HG03439 (cell line): ENCODE measurements around the gene RARB.

Experiments
- ATAC-seq: cut with Tn5 transposase; IDR thresholded peaks from one replicate; pipeline ENCODE4 v1.9.1; 2021; ENCODE audit warnings: mild to moderate bottlenecking, moderate library complexity; ENCODE audit not compliant: unreplicated experiment

RARB gene

GRCh38 chr3:25447285-25447684 lies 19.2 kb downstream of the RARB start:
- ATAC-seq, result no peak

- no peak for ATAC-seq
Measured at GRCh38 chr3:25447925-25448324, 19.9 kb downstream of the RARB start.

DNA sequence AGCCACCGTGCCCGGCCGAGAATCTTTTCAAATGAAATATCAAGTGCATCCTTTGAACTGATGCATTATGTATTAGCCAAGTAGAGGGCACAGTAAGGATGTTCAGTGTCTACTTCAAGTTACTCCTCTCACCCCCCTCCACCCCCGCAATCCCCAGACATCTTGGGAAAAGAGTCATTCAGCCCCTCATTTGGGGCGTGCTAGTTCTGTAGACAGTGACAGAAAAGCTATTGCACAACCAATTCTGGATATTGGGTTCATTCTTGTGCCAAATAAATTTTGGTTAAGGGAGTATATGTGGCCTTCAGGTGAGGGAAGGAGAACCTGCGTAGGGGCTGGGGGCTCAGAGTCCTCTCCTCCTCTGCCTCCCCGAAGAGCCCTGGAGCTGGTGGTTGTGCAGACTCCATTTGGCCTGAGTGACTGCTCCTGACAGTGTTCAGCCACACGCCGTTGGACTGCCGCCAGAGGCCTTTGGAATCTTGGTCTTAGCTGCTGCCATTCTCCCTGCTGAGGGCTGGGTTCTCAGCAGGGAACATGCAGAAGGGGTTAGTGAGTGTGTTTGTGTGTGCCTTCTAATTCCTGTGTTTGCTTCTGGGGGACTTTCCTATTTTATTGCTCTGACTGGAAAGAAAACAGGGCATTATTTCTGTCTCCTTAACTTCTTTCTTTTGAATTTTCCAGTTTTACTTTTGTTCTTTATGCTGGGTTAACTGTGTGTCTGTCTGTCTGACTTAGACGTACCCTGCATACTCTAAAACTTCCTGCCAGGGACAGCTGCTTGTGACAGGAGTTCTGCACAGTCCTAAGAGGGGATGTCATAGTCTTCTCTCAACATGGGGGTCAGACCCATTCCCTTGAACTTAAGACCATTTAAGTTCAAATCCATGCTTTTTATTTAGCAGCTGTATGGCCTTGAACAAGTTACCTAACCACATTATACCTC lies 21.0 kb downstream of the RARB start:
- ATAC-seq, result no peak

GRCh38 chr3:25449857-25450256 lies 21.8 kb downstream of the RARB start:
- ATAC-seq, result no peak

- no peak for ATAC-seq
Measured at GRCh38 chr3:25452192-25452591, 24.1 kb downstream of the RARB start.

GRCh38 chr3:25452740-25453139 lies 24.7 kb downstream of the RARB start:
- ATAC-seq, result no peak

- ATAC-seq, result no peak
Measured at GRCh38 chr3:25453619-25454004, 25.5 kb downstream of the RARB start.

DNA sequence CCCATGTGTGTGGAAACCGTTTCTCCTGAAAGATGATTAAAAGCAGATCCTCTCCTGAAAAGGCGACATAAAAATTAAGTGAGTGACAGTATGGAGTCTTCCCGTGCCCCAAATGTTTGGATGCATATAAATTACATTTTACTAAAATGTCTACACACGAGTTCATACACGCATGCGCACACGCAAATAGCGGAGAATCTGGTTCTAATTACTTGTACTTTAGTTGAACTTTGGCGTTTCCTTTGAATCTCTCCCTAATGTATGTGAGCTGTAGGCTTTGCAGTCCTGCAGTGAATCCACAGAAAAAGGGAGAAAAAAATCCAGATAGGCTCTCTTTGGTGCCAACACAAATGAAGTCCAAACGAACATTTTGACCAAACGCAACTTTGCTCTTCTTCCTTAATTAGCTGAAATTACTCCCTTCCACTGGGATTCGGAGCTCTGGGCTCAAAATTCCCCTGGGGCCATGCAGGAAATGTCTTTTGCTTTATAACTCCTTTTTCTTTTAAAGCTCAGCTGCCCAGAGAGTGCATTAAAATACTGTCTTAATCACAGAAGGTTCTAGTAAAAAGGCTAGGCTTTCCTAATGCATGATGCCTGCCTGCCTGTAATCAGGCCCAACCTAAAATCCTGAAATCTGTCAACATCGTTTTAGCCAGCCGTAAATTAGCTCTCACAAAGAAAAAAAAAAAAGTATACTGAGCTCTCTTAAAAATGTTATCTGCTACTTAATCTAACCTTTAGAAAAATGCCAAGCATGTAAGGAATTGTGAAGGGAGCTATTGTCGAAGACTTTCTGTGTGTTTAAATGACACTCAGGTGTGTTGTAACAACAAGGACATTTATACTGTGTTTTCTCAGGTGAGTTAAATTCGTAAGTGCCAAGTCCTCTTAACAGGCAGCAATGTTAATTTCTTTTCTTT lies 26.2 kb downstream of the RARB start:
- no peak for ATAC-seq

- ATAC-seq, result no peak
Measured at GRCh38 chr3:25455441-25456132, 27.5 kb downstream of the RARB start.

GRCh38 chr3:25456723-25457670 lies 28.9 kb downstream of the RARB start:
- ATAC-seq, result no peak

DNA sequence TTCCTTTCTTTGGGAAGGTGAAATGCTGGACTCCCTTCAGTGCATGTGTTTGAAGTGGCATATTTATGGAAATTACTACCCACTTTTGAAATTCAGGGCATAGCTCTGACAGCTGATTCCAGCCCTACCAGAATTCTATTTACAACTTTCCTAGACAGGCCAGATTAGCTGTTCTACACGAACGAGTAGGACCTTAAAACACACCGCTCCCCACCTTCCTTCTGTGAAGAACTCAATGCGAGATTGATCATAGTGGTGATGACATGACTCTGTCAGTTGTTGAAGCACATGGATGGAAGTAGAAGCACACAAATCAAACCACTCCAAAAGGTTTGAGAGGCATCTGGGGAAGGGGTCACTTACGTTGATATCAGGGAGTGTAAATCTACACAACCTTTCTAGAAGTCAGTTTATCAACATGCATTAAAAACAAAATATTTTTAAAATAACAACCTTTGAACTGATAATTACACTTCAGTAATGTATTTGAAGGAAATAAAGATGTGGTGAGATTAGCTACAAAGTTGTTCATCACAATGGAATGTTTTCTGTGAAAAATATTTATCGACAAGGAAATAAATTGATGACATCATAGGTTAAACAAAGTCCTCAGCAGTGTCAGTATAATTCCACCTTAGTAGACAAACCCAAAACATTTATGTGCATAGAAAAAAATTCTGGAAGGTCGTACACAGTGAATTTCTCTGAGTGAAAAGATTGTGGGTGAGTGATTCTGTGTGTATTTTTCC lies 29.8 kb downstream of the RARB start:
- ATAC-seq, result no peak

DNA sequence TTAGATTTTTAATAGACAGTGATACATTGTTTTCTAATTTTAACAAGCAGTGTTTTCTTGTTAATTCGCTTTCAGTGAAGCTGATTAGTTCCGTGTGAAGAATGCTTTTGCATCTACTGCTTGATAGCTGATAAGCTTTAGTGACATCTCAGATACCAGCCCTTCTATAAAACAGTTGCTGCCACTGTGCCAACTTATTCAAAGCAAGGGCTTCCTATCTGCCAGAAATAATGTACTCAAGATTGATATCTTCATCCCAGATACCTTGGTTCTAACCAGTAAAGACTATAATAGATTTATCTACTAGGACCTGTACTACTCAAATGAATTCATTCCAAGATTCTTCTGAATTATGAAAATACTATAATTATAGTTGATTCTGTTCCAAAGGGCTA lies 30.4 kb downstream of the RARB start:
- no peak for ATAC-seq

- peak; percentile 96 for ATAC-seq
Measured at GRCh38 chr3:25460751-25461150, 32.7 kb downstream of the RARB start.

GRCh38 chr3:25461946-25462345 lies 33.9 kb downstream of the RARB start:
- no peak for ATAC-seq

GRCh38 chr3:25462495-25462894 lies 34.4 kb downstream of the RARB start:
- no peak for ATAC-seq

GRCh38 chr3:25463836-25464418 lies 35.9 kb downstream of the RARB start:
- ATAC-seq, result no peak

- no peak for ATAC-seq
Measured at GRCh38 chr3:25465266-25465860, 37.3 kb downstream of the RARB start.

GRCh38 chr3:25468866-25469319 lies 40.8 kb downstream of the RARB start:
- ATAC-seq, result no peak
